Neural progenitor cell (in vitro differentiated cells): ENCODE measurements around the gene AGAP3. TPM values are rescaled to one million over a fixed set of nuclear protein-coding genes. Genes with fewer than 3 reads are reported as not detected.
A peak's percentile ranks its signal among the peaks of the same experiment; 100 is the strongest.

Source experiments
- DNase-seq: peaks from one replicate; pipeline ENCODE4 v3.0.0-alpha.2; 2016; ENCODE audit warnings: low spot score
- H2AFZ ChIP-seq: fragments of 200-600 bp; sonication (generic); replicated peaks from 2 replicates; pipeline ENCODE4 v1.6.1; 2016; ENCODE audit warnings: antibody characterized with exemption
- H3F3A ChIP-seq: fragments of 200-600 bp; sonication (generic); 2 replicates; pipeline ENCODE4 v1.6.1; 2016; ENCODE audit warnings: antibody characterized with exemption, low read depth
- H3K27ac ChIP-seq: fragments of 200-600 bp; sonication (generic); 2 replicates; pipeline ENCODE4 v1.5.1; 2016; ENCODE audit warnings: mild to moderate bottlenecking
- H3K27me3 ChIP-seq: fragments of 200-600 bp; sonication (generic); 2 replicates; pipeline ENCODE4 v1.6.1; 2016; ENCODE audit warnings: mild to moderate bottlenecking, moderate library complexity
- H3K36me3 ChIP-seq: fragments of 200-600 bp; sonication (generic); 2 replicates; pipeline ENCODE4 v1.5.1; 2016
- H3K4me1 ChIP-seq: fragments of 200-600 bp; sonication (generic); 2 replicates; pipeline ENCODE4 v1.6.1; 2016; ENCODE audit warnings: mixed run types
- H3K4me2 ChIP-seq: fragments of 200-600 bp; sonication (generic); 2 replicates; pipeline ENCODE4 v1.6.1; 2016
- H3K4me3 ChIP-seq: fragments of 200-600 bp; sonication (generic); 2 replicates; pipeline ENCODE4 v1.5.1; 2016
- H3K79me2 ChIP-seq: fragments of 200-600 bp; sonication (generic); 2 replicates; pipeline ENCODE4 v1.6.1; 2016; ENCODE audit warnings: low read depth
- H3K9ac ChIP-seq: fragments of 200-600 bp; sonication (generic); 2 replicates; pipeline ENCODE4 v1.6.1; 2016
- H3K9me3 ChIP-seq: fragments of 200-600 bp; sonication (generic); 2 replicates; pipeline ENCODE4 v1.5.1; 2016; ENCODE audit warnings: low read depth
- H4K20me1 ChIP-seq: fragments of 200-600 bp; sonication (generic); 2 replicates; pipeline ENCODE4 v1.6.1; 2016; ENCODE audit warnings: low read depth
- H3K27ac Mint-ChIP-seq: 3 replicates; pipeline ENCODE4 v1.8.0; 2021; ENCODE audit warnings: mixed read lengths
- H3K27me3 Mint-ChIP-seq: 2 replicates; pipeline ENCODE4 v1.8.0; 2022; ENCODE audit warnings: low read depth, mild to moderate bottlenecking, inconsistent platforms, moderate library complexity, mixed read lengths; ENCODE audit not compliant: insufficient read depth
- H3K36me3 Mint-ChIP-seq: 3 replicates; pipeline ENCODE4 v1.8.0; 2021; ENCODE audit warnings: mixed read lengths
- H3K4me1 Mint-ChIP-seq: 3 replicates; pipeline ENCODE4 v1.8.0; 2021; ENCODE audit warnings: mixed read lengths
- H3K4me3 Mint-ChIP-seq: 3 replicates; pipeline ENCODE4 v1.8.0; 2021; ENCODE audit warnings: mild to moderate bottlenecking, moderate library complexity, mixed read lengths
- H3K9me3 Mint-ChIP-seq: 3 replicates; pipeline ENCODE4 v1.8.0; 2020; ENCODE audit warnings: mixed read lengths
- CTCF ChIP-seq: fragments of 200-600 bp; sonication (generic); IDR thresholded peaks from 2 replicates; pipeline ENCODE4 v1.5.1; 2017; ENCODE audit warnings: antibody characterized with exemption, mild to moderate bottlenecking
- EZH2 ChIP-seq: fragments of 200-600 bp; sonication (generic); IDR thresholded peaks from 2 replicates; pipeline ENCODE4 v1.6.1; 2017; ENCODE audit warnings: antibody characterized with exemption, mild to moderate bottlenecking, moderate library complexity
- EZH2phosphoT487 ChIP-seq: fragments of 200-600 bp; sonication (generic); IDR thresholded peaks from 2 replicates; pipeline ENCODE4 v1.6.1; 2017; ENCODE audit warnings: antibody characterized with exemption
- total RNA-seq: library from RNA; depleted of rRNA; stranded (reverse); fragments of >200 nt; gene quantifications from 2 replicates; pipeline ENCODE4 v1.2.3, GENCODE V29; 2015; ENCODE audit warnings: low replicate concordance

AGAP3 gene
- total RNA-seq, 1 donor from 2014 or later, result 38.9 TPM

- peaks cover 4% of the 10 kb centered on the region for H3K36me3 Mint-ChIP-seq
Measured at GRCh38 chr7:151087245-151088018, 1.2 kb downstream of the AGAP3 start.

GRCh38 chr7:151088019-151088855 lies 2.0 kb downstream of the AGAP3 start:
- Histone ChIP-seq H3K79me2 (peaks cover 64% of the 10 kb centered on the region), H4K20me1 (peaks cover 64% of the 10 kb centered on the region), H3K4me1 (peaks cover 35% of the 10 kb centered on the region), H3K27ac (no peak overlapping the region), H3F3A (peaks cover 57% of the 10 kb centered on the region), H3K9me3 (no peaks in the 10 kb centered on the region), H2AFZ (no peak overlapping the region), H3K36me3 (no peaks in the 10 kb centered on the region), H3K27me3 (peaks cover 21% of the 10 kb centered on the region), H3K9ac (no peak overlapping the region), H3K4me3 (peak overlapping the region; percentile 88), H3K4me2 (peak overlapping the region; percentile 97)
- Mint-ChIP-seq H3K36me3 (peaks cover 4% of the 10 kb centered on the region), H3K27ac (no peak overlapping the region), H3K4me1 (peaks cover 42% of the 10 kb centered on the region), H3K9me3 (no peaks in the 10 kb centered on the region), H3K4me3 (peak overlapping the region; percentile 84), H3K27me3 (peaks cover 22% of the 10 kb centered on the region)
- DNase-seq, result peak; percentile 37
- TF ChIP-seq EZH2 (no peak), CTCF (no peak), EZH2phosphoT487 (no peak)

More at GRCh38 chr7:151087245-151088018, 1.2 kb downstream of the AGAP3 start:
- Histone ChIP-seq H3K79me2 (peaks cover 63% of the 10 kb centered on the region), H3K4me1 (peaks cover 37% of the 10 kb centered on the region), H3K36me3 (no peaks in the 10 kb centered on the region), H3K9ac (peak overlapping the region; percentile 28), H3K27ac (no peak overlapping the region), H3F3A (peaks cover 57% of the 10 kb centered on the region), H4K20me1 (peaks cover 56% of the 10 kb centered on the region), H2AFZ (no peak overlapping the region), H3K27me3 (peaks cover 21% of the 10 kb centered on the region), H3K4me3 (peak overlapping the region; percentile 88), H3K4me2 (peak overlapping the region; percentile 97), H3K9me3 (no peaks in the 10 kb centered on the region)
- H3K4me3 Mint-ChIP-seq, result peak overlapping the region; percentile 94
- peak; percentile 69 for DNase-seq
- H3K27me3 Mint-ChIP-seq, result peaks cover 23% of the 10 kb centered on the region
- H3K4me1 Mint-ChIP-seq, result peaks cover 46% of the 10 kb centered on the region
- H3K27ac Mint-ChIP-seq, result no peak overlapping the region
- H3K9me3 Mint-ChIP-seq, result no peaks in the 10 kb centered on the region
- TF ChIP-seq EZH2 (peak; percentile 31), EZH2phosphoT487 (no peak), CTCF (peak; percentile 44)

GRCh38 chr7:151088856-151089699 lies 2.8 kb downstream of the AGAP3 start:
- H3K4me1 Mint-ChIP-seq, result peaks cover 39% of the 10 kb centered on the region
- Histone ChIP-seq H3K4me2 (peak overlapping the region; percentile 97), H3K79me2 (peaks cover 73% of the 10 kb centered on the region), H3F3A (peaks cover 52% of the 10 kb centered on the region), H3K27me3 (peaks cover 15% of the 10 kb centered on the region), H3K4me1 (peaks cover 35% of the 10 kb centered on the region), H3K27ac (no peak overlapping the region), H2AFZ (no peak overlapping the region), H3K4me3 (peak overlapping the region; percentile 88), H3K9me3 (no peaks in the 10 kb centered on the region), H3K36me3 (no peaks in the 10 kb centered on the region), H3K9ac (no peak overlapping the region), H4K20me1 (peaks cover 72% of the 10 kb centered on the region)
- no peak for TF ChIP-seq EZH2phosphoT487
- TF ChIP-seq EZH2, result no peak
- no peak for TF ChIP-seq CTCF
- H3K27me3 Mint-ChIP-seq, result peaks cover 22% of the 10 kb centered on the region
- peaks cover 4% of the 10 kb centered on the region for H3K36me3 Mint-ChIP-seq
- peak; percentile 75 for DNase-seq
- peak overlapping the region; percentile 84 for H3K4me3 Mint-ChIP-seq
- H3K27ac Mint-ChIP-seq, result peak overlapping the region; percentile 11
- H3K9me3 Mint-ChIP-seq, result no peaks in the 10 kb centered on the region
